Nucleus accumbens (tissue), 56 donors: Measurements from ENCODE around the gene TMEM178A.
"Not testable (repeated sequence)": the region's sequence is repeated elsewhere in the genome, so short reads cannot be mapped to it uniquely, and the experiment has no call there.

Source experiments
- DNase-seq, 56 donors: peaks; one replicate each; lab custom pipeline; 2025; lab: John Stamatoyannopoulos, UW

TMEM178A gene

GRCh38 chr2:39706945-39707344 lies 41.2 kb downstream of the TMEM178A start:
- DNase-seq = no peak

GRCh38 chr2:39708003-39708402 lies 42.3 kb downstream of the TMEM178A start:
- no peak for DNase-seq

- no peak for DNase-seq
Observed at GRCh38 chr2:39710807-39711206, 45.1 kb downstream of the TMEM178A start.

GRCh38 chr2:39712953-39713352 lies 47.2 kb downstream of the TMEM178A start:
- DNase-seq = no peak

GRCh38 chr2:39715095-39715494 lies 49.4 kb downstream of the TMEM178A start:
- DNase-seq = no peak

GRCh38 chr2:39715822-39716221 lies 50.1 kb downstream of the TMEM178A start:
- no peak for DNase-seq

GRCh38 chr2:39717067-39717466 lies 51.4 kb downstream of the TMEM178A start:
- DNase-seq = no peak

GRCh38 chr2:39718483-39718882 lies 52.8 kb downstream of the TMEM178A start:
- DNase-seq = no peak

- DNase-seq = peak in 41 of 56 donors; percentile 9 to 83 (median 39)
Observed at GRCh38 chr2:39719317-39719716, 53.6 kb downstream of the TMEM178A start.

GRCh38 chr2:39720970-39721369 lies 55.3 kb downstream of the TMEM178A start:
- DNase-seq = no peak

- no peak for DNase-seq
Observed at GRCh38 chr2:39723497-39723896, 57.8 kb downstream of the TMEM178A start.

- no peak for DNase-seq
Observed at GRCh38 chr2:39723946-39724827, 58.5 kb downstream of the TMEM178A start.

- no peak for DNase-seq
Observed at GRCh38 chr2:39724828-39725144, 59.1 kb downstream of the TMEM178A start.

GRCh38 chr2:39725401-39725800 lies 59.7 kb downstream of the TMEM178A start:
- DNase-seq = no peak

- DNase-seq = not testable (repeated sequence)
Observed at GRCh38 chr2:39728085-39728484, 62.4 kb downstream of the TMEM178A start.

- DNase-seq = peak in 9 of 56 donors; percentile 13 to 45 (median 30)
Observed at GRCh38 chr2:39728941-39729351, 63.2 kb downstream of the TMEM178A start.

- DNase-seq = no peak
Observed at GRCh38 chr2:39730276-39730675, 64.6 kb downstream of the TMEM178A start.

GRCh38 chr2:39730685-39731302 lies 65.1 kb downstream of the TMEM178A start:
- DNase-seq = no peak

- DNase-seq = no peak
Observed at GRCh38 chr2:39731546-39731945, 65.8 kb downstream of the TMEM178A start.

GRCh38 chr2:39732482-39732881 lies 66.8 kb downstream of the TMEM178A start:
- DNase-seq = peak in 1 of 56 donors; percentile 8

- peak in 8 of 56 donors; percentile 10 to 38 (median 26) for DNase-seq
Observed at GRCh38 chr2:39733070-39733674, 67.5 kb downstream of the TMEM178A start.

- no peak for DNase-seq
Observed at GRCh38 chr2:39734445-39734844, 68.7 kb downstream of the TMEM178A start.
